Measurements from ENCODE around the gene MOB1A.

MOB1A gene

GRCh38 chr2:74103763-74104162, 74.9 kb downstream of the MOB1A start:
- no peak for DNase-seq

All from OCI-M1 (cell line).